NCI-H748 treated with DMSO at 0.1 percent for 48 hours (cell line): ENCODE data around the gene SLC2A1.

Experiments used
- DNase-seq: peaks from one replicate; lab custom pipeline; 2025; lab: John Stamatoyannopoulos, UW

Gene SLC2A1

DNA sequence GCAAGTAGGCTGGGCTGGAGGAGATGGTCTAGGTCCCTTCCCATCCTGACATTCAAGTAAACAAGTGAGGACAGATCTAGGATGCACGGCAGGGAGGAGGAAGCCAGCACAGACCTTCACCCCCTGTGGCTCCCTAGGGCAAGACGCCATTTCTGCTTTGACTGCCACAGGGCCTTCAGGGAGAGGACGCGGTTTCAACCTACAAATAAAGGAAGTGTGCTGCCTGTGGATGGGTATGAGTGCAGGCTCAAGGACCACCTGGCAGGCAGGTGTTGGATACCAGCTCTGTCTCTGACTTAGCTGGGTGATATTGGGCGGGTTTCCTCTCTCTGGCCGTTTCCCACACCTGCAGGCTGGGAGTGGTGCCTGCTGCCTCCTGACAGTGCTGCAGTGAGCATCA is 16.2 kb downstream of the SLC2A1 start:
- DNase-seq, result no peak

DNA sequence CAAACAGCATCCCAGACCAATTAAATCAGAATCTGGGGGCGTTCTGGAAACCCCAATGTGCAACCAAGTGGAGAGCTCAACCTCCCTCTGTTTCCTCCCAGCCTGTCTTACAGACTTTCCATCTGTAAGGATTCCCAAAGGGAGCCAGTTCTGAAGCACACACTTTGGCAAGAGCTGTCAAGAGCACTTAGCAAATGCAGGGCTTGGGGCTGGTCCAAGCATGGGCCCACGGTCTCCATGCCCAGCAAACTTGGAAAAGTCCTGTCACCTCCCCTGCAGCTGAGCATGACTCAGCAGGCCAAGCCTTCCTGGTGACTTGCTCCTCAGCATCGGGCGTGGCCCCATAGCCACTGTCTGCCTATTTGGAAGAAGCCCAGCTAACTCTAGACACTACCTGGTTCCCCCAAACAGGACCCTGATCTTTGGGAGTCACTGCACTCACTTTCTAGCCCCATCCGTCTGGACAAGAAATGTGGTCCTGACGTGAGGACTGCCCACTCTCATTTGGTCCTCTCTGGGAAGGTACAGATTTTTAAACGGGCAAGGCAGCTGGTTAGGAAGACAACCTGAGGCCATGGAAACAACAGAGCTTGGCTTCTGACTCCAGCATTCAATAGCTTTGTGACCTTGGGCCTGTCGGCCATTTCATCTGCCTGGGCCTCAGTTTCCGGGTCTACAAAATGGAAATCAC is 16.9 kb downstream of the SLC2A1 start:
- DNase-seq, result no peak

DNA sequence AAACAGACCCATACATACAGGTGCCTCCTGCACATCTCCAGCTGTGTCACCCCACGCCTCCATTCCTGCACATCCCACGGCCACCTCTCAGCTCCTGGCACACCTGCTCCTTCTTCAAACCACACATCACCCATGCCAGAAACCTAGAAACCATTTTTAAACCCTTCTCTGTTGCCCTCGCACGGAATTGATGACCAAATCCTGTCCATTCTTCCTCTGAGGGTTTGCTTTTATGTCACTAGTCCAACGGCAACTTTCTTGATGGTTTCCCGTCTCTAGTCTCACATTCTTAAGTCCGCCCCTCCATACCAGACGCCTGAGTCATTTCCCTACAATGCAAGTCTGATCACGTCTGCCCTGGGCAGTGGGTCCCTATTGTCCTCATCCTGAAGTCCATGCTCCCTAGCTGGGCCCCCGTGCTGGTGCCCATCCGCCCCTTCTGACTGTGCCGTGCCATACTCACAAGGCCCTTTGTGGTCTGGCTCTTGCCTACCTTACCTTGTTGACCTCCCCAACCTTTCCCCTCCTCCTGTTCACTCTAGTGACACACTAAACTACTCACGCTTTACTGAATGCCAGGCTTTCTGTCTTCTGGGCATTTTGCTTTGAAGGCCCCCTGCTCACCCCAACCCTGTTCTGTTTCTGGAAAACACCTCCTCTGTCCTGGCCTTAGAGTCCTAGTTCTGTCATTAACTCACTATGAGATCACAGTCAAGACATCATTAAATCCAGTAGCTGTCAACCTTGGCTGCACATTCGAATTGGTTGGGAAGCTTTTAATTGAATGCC is 17.6 kb downstream of the SLC2A1 start:
- DNase-seq, result no peak

DNA sequence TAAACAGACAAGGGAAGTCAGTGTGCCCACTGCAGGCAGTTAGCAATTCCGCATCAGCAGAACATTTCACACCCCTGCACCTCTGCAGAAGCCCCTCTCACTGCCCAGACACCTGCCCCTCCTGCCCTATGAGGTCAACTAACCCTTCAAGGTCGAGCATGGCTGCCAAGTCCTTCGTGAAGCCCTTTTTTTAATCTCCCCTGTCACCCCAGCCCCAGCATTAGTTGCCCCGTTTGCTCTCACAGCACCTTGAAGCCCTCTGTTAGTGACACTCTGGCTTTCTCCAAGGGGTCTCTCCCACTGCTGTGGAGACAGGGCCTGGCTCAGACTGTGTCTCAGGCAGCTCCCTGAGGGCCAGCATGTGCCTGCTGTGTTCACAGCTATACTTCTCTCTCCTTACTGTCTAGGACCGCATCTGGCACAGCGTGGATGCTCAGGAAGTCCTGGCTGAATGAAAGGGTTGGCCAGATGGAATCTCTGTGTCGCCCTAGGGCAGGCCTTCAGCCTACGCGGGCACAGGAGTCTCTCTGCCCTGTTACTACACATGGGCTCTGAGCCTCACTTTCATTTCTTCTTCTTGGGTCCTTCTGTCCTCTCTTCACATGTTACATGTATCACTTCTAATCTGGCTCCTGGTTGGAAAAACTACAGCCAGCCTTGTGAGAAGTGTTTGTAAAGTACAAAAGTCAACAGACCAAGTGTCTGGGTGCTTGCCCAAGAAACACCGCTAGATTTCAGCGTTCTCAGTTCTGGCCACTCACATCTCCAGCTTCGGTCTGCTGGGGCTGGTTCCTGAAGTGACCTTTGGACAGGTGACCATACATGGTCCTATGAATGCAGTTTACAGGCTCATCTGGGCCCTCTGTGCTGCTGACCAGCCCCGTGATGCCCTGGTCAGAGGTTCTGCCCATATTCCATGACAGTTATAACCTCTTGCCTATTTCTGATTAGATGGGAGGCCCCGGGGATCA is 19.7 kb downstream of the SLC2A1 start:
- no peak for DNase-seq

DNA sequence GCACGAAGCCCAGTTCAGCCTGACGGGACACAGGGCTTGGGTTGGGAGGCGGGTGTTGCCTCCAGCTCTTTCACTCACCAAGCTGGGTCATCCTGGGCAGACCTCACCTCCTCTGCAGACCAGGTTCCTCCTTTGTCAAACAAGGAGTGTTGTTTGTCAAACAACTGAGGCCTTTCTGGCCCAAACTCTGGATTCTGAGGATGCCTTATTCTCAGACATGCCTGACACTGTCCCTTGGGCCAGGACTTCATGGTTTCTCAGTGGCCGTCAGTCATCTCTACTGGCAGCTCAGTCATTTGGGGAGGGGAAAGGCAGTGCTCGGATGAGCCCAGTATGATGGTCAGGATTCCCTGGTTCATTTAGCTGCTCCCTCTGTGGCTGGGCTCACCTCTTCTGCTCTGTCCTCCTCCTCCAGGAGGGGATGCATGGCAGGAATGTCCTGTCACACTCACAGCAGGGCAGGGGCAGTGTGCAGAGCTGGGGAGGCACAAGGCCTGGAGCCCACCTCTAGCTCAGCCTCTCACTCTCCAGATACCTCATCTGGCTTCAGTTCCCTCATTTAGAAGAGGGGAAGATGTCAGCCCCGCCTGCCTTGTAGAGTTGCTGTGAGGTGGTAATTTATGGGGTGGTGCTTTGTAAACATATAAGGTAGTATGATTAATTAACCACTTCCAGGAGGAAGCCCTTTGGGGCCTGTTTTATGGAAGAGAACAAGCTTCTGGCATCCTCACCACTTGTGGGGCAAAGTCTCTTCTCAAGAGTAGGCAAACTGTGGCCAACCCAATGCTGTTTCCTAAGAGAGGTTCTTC is 20.6 kb downstream of the SLC2A1 start:
- no peak for DNase-seq

DNA sequence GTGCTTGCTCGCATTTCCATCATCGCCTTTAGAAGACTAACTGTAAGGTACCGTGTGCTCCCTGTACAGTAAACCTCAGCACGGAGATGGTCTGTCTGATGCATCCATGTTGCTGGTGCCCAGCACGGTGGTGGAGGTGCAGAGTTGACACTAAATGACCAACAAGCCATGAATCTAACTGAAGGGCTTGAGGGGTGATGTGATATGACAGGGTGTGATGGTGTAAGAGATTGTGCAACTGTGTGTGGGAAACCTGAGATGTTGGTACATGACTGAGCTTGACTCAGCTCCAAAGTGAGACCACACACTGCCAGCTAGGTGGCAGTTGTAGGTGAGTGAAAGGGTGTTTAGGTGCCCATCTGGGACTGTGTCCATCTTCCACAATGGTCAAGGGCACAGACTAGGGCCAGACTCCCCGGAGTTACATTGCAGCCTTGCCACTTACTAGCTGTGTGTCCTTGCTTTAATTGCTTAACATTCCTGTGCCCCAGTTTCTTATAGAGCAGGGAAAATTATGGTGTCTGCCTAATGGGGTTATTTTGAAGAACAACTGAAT is 21.4 kb downstream of the SLC2A1 start:
- no peak for DNase-seq

DNA sequence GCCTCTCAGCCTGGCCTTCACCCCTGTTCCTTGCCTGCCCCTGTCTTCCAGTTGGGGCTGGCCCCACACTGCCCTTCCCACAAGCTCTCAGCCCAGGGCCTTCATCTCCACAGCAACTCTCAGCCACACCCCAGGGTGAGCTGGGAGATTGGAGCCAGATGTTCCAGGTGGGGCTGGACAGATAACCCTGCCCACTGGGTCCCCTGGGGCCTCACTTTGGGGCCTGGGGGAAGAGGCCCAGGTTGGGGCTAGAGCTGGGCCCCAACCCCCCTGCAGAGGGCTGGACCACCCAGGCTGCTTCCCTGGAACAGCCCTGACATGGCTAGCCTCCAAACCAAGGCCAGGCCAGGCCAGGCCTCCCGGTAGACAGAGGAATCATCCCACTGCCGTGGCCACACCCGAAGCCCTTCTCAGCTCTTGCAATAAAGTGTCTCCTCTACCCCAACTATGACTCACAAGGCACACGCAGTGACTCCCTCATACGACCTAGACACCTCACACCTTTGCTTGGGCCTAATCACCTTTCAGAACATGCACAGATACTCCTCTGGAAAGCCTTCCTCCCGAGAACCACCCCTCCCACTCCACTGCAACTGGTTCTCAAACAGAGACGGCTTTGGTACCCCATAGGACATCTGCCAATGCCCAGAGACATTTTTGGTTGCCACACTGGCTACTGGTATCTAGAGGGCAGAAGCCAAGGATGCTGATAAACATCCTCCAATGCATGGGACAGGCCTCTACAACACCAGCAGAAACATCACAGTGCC is 22.2 kb downstream of the SLC2A1 start:
- DNase-seq, result no peak

DNA sequence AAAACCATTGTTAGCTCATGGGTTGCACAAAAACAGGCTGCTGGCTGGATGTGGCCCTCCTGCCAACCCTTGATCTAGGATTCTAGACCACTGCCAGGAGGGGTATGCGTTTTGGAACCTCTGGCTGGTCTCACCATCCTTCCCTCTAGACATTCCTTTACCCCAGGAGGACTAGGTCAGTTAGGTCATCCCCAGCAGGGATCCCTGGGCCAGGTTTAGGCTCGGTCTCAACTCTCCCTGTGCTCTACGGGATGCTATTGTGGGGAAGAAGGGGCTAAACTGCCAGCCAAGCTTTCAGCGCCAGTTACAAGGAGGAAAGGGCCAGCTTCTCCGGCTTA is 22.7 kb downstream of the SLC2A1 start:
- no peak for DNase-seq

DNA sequence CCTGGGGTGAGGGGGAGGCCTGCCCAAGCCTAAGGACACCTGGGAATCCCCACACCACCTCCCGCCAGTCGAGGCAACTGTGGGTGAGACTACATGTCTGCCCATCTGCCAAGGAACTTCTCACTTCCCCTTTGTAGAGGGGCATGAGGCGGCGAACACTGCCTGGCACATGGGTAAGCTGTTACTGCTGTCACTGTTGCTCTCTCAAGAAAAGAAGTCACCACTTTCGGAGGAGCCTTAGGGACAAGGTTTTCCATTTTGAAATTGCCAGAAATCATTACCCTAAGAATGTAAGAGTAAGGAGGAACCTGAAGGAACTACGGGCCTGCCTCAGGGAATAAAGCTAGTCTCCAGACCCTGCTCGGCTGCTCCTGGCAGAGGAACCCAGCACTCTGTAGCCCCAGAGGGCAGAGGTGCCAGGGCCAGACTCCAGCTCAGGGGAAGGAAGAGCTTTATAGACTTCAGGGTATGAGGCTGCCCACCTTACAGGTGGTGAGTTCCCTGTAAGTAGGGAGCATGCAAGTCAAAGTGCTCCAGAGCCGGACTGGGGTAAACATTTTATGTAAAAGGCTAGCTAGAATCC is 23.3 kb downstream of the SLC2A1 start:
- no peak for DNase-seq

DNA sequence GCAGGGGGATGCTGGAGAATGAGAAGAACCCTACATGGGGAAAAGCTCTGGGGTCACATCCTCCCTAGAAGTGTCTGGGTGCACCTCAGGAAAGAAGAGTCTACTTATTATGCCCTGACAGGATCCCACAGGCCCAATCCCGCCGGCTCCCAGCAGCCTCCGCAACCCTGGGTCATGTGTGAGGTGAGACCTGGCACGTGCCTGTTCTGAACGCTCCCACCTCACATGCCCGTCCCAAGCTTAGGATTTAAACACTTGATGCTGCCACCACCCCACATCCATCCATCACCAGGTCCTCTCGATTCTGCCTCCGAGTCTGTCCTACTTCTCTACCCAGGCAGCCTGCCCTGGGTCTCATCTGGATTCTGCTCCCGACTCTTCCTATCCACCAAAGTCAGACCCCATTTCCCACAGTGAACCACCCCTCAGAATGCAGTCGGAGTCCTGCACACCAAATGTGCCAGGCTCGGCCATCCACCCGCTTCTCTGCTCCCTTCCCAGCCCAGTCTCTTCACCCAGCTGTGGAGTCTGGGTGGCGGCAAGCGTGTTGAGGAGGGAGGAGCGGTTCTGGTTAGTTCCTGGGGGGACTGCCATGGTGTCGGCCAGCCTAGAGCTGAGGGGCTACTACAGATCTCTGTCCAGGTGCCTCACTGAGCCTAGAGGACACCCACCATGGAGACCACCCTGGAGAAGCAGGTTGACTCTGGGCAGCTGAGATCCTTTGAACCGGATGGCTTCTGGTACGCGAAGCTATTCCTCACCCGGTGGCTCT is 23.9 kb downstream of the SLC2A1 start:
- DNase-seq, result no peak

DNA sequence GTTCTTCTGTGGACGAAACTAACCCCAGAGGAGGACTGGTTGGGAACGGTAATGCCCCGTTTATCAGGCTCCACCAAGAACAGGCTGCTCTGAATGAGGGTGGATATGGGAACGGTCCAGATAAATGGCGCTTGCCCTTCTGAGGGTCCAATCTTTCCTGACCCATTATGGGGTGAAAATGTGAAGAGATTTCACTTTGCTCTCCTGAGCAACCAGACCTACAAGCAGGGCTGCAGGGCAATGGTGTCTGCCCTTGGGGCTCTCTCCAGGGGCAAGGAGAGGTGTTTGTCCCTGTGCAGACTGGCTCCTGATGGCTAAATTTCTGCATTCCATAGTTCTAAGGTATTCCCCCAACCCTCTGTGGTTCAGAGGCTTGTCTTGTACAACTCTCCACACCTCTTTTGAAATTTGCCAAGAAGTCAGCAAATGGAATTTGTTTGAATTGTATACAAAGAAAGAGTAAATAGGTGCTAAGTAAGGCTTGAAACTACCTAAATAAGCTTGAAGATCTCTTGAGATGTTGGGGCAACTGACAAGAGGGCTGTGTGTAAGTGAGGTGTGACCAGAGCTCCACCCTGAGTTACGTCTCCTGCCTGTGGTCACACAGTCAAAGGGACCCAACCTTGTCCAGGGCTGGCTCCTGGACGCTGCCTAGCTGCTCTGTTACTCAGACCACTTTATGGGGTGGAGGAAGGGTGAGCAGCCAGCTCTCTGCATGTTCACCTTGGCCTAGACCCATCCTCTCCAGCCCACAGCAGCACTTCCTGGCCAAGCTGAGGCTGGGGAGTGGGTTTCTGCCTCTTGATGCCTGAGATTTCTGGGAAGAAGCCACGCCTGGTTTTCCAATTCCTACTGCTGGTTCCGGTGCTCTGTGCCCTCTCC is 24.8 kb downstream of the SLC2A1 start:
- DNase-seq, result no peak

DNA sequence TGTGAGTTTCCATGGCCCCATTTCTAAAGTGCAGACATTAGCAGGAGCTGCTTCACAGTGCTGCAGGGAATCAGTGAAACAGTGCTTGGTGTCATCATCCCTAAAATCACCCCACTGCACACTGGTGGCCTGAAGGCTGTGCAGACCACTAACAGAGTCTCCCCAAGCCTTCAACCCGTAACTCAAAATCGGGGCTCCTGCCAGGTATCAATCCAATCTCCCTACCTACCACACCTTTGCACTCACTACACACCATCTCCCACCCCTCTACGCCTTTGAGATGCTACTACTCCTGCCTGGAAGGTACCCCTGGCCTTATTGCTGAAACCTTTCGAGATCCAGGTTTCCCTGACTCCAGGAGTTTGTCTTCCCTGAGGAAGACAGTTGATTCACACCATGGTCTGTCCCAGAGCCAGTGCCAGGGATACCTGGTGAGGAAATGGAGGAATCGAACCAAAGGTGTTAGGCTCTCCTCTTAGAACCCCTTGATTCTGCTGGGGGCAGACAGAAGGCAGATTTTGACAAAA is 25.5 kb downstream of the SLC2A1 start:
- no peak for DNase-seq

DNA sequence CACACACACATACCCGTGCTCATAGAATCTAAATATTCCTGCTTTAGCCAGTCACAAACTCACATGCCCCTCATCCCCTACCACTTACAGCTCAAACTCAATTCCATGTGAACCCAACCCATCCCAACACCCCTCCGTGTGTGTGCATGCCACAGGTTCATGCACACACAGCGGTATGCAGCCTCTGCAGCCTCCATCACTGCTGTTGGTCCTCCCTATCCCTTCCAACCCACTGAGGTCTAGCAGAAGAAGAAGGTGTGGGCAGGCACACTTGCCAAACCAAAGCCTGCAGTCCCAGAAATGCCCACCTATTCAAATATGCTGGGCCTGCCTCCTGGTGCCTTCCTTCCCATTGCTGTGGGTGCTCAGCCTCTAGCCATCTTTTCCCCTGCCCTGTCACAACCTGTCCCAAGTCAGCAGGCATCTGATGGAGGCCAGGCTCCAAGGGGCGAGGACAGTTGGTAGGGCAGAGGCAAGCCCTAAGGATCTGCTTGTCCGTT is 26.2 kb downstream of the SLC2A1 start:
- DNase-seq, result no peak

DNA sequence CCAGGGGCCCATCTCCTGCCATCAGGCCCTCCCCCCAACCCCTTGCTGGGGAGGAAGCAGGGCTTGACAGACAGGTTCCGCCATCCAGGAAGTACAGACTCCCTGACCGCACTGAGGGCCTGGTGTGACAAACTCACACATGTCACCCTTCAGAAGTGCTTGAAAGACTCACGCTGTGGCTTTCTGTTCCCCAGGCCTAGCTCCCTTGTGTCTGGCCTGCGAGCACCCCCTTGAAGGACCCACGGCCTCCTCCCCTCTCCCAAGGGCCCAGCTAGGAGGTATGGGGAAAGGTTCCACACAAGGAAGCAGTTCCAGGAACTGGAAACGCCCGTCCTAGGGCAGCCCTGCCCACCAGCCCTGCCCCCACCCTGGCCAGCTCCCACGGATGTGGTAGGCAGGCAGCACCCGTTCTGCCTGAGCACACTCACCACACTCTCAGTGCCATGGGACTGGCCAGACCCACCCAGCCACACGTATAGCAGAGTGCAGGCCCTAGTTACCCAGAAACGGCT is 26.7 kb downstream of the SLC2A1 start:
- no peak for DNase-seq

DNA sequence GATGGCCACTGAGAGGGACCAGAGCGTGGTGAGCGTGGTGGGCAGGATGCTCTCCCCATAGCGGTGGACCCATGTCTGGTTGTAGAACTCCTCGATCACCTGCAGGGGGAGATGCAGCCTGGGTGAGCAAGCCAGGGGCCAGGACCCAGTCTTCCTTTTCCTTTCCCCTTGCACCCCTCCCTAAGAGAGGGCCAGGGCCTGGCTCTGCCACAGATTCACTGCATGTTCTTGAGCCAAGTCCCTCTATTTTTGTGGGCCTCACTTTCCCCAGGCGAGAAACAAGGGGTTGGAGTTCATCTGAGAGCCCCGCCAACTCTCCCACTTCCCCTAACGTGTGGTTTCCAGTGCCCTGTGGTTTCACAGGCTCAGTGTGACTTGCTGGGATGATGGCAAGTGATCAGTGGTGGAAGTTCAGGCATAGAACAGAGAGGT is 27.5 kb downstream of the SLC2A1 start:
- DNase-seq, result no peak

DNA sequence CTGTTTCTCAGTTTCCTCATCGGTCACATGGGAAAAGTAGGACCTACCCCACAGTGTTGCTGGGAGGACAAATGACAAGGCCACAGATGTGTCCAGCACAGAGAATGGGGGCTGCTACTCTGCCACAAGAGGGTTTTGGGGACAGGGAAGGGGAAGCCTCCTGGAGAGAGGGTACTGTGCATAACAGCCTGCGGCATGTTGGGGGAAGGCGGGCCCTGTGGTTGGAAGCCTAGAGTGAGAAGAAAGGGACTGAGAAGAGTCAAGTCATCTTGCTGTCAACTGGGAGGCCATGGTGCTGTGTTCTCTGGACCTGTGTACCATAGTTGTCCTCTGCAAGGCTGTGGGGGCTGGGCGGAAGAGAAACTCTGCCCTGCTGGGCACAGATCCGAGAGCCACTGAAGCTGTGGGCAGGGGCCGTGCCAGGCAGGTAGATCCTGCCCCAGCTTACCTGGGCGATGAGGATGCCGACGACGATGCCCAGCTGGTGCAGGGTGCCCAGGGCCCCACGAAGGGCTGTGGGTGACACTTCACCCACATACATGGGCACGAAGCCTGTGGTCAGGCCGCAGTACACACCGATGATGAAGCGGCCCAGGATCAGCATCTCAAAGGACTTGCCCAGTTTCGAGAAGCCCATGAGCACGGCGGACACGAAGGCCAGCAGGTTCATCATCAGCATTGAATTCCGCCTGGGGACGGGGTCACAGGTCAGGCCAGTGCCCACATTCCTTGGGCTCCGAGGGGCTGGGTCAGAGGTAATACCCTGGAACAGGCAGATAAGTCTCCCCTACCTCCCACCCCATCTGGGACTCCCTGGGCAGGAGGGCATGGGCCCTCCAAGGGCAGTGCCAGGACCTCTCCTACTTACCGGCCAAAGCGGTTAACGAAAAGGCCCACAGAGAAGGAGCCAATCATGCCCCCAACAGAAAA is 28.2 kb downstream of the SLC2A1 start:
- DNase-seq, result no peak
